HCEC 1CT (cell line): Measurements from ENCODE around the gene GHRH.

Experiments used
- DNase-seq: peaks from one replicate; pipeline ENCODE4 v3.0.0-alpha.2; 2017

Gene GHRH

GRCh38 chr20:37290158-37290810, 28.7 kb upstream of the GHRH start:
- DNase-seq, result no peak

GRCh38 chr20:37288091-37288490, 26.5 kb upstream of the GHRH start:
- no peak for DNase-seq

- DNase-seq, result no peak
These were observed 24.2 kb upstream of the GHRH start for GRCh38 chr20:37285664-37286374.

- no peak for DNase-seq
These were observed 23.1 kb upstream of the GHRH start for GRCh38 chr20:37284691-37285161.

- DNase-seq, result no peak
These were observed 22.0 kb upstream of the GHRH start for GRCh38 chr20:37283530-37284195.

GRCh38 chr20:37282556-37282955, 20.9 kb upstream of the GHRH start:
- peak; percentile 48 for DNase-seq

- no peak for DNase-seq
These were observed 18.8 kb upstream of the GHRH start for GRCh38 chr20:37280403-37280802.

- DNase-seq, result no peak
These were observed 18.2 kb upstream of the GHRH start for GRCh38 chr20:37279820-37280219.

GRCh38 chr20:37278966-37279590, 17.5 kb upstream of the GHRH start:
- no peak for DNase-seq

- DNase-seq, result no peak
These were observed 15.6 kb upstream of the GHRH start for GRCh38 chr20:37277253-37277593.

GRCh38 chr20:37276494-37277252, 15.1 kb upstream of the GHRH start:
- peak; percentile 85 for DNase-seq

- DNase-seq, result no peak
These were observed 13.4 kb upstream of the GHRH start for GRCh38 chr20:37274851-37275524.

GRCh38 chr20:37273988-37274387, 12.4 kb upstream of the GHRH start:
- no peak for DNase-seq

GRCh38 chr20:37271421-37271768, 9.8 kb upstream of the GHRH start:
- DNase-seq, result no peak

- DNase-seq, result no peak
These were observed 9.2 kb upstream of the GHRH start for GRCh38 chr20:37270576-37271420.

- DNase-seq, result no peak
These were observed 6.2 kb upstream of the GHRH start for GRCh38 chr20:37267667-37268313.

GRCh38 chr20:37266940-37267666, 5.5 kb upstream of the GHRH start:
- DNase-seq, result no peak

GRCh38 chr20:37265152-37265551, 3.5 kb upstream of the GHRH start:
- DNase-seq, result no peak

- DNase-seq, result no peak
These were observed 2.1 kb upstream of the GHRH start for GRCh38 chr20:37263686-37264085.

GRCh38 chr20:37262505-37262904, 891 bp upstream of the GHRH start:
- no peak for DNase-seq
